Progenitor cell of endocrine pancreas (in vitro differentiated cells): Measurements from ENCODE around the gene POU2F3. TPM values are rescaled to one million over a fixed set of nuclear protein-coding genes. Genes with fewer than 3 reads are reported as not detected.

Source experiments
- DNase-seq: peaks from one replicate; pipeline ENCODE4 v3.0.0; 2021; ENCODE audit warnings: low spot score; ENCODE audit not compliant: unreplicated experiment
- H3K27ac Mint-ChIP-seq: 2 replicates; pipeline ENCODE4 v1.8.0; 2021; ENCODE audit warnings: mild to moderate bottlenecking, moderate library complexity, mixed read lengths
- H3K27me3 Mint-ChIP-seq: 2 replicates; pipeline ENCODE4 v1.8.0; 2021; ENCODE audit warnings: mixed read lengths
- H3K36me3 Mint-ChIP-seq: 2 replicates; pipeline ENCODE4 v1.8.0; 2022; ENCODE audit warnings: mixed read lengths; ENCODE audit not compliant: insufficient read depth
- H3K4me1 Mint-ChIP-seq: 2 replicates; pipeline ENCODE4 v1.8.0; 2021; ENCODE audit warnings: low read depth, mixed read lengths
- H3K4me3 Mint-ChIP-seq: 2 replicates; pipeline ENCODE4 v1.8.0; 2021; ENCODE audit warnings: low read depth, mild to moderate bottlenecking, moderate library complexity, mixed read lengths
- H3K9me3 Mint-ChIP-seq: 2 replicates; pipeline ENCODE4 v1.8.0; 2021; ENCODE audit warnings: low read depth, mixed read lengths
- total RNA-seq: library from RNA; stranded (reverse); gene quantifications from 2 replicates; pipeline ENCODE4 v1.2.1, GENCODE V29; 2021
- TF ChIP-seq, protein P1 (sequence below): fragments of 200-600 bp; sonication (generic); IDR thresholded peaks from one replicate; pipeline ENCODE4 v1.5.0; 2021; ENCODE audit warnings: antibody characterized with exemption, mild to moderate bottlenecking; ENCODE audit not compliant: unreplicated experiment

Gene POU2F3
- total RNA-seq, 1 donor from 2014 or later: not detected

DNA sequence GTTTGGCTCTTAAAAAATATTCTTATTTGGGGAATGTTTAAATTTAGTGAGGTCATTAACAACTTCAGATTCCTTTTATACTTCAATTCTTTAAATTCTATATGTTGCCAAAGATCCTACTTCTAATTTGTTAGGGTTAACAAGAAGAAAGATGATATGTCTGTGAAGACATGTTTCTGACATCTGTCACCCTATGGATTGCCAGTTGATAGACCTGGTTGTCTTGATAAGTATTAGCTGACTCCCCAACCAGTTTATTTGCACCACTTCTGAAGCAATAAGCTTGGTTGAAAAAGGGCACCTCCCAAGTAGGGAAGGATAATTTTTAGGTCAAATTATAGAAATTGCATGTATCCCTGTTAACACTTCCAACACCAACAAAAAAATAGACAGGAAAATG is 125.6 kb downstream of the POU2F3 start:
- Mint-ChIP-seq H3K27ac (no peak overlapping the region), H3K4me1 (no peaks in the 10 kb centered on the region), H3K9me3 (no peaks in the 10 kb centered on the region), H3K36me3 (no peaks in the 10 kb centered on the region), H3K4me3 (no peak overlapping the region), H3K27me3 (no peaks in the 10 kb centered on the region)
- TF ChIP-seq, protein P1, sequence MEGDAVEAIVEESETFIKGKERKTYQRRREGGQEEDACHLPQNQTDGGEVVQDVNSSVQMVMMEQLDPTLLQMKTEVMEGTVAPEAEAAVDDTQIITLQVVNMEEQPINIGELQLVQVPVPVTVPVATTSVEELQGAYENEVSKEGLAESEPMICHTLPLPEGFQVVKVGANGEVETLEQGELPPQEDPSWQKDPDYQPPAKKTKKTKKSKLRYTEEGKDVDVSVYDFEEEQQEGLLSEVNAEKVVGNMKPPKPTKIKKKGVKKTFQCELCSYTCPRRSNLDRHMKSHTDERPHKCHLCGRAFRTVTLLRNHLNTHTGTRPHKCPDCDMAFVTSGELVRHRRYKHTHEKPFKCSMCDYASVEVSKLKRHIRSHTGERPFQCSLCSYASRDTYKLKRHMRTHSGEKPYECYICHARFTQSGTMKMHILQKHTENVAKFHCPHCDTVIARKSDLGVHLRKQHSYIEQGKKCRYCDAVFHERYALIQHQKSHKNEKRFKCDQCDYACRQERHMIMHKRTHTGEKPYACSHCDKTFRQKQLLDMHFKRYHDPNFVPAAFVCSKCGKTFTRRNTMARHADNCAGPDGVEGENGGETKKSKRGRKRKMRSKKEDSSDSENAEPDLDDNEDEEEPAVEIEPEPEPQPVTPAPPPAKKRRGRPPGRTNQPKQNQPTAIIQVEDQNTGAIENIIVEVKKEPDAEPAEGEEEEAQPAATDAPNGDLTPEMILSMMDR: no peak
- no peak for DNase-seq

Other genes with a start within 250 kb of the POU2F3 start
- 0.33 TPM in 1 of 2 replicates, not detected in the other for gene TRIM29, start 102.0 kb upstream of the POU2F3 start, total RNA-seq
- gene OAF, start 29.1 kb upstream of the POU2F3 start, total RNA-seq: 6.5 and 6.6 TPM in 2 replicates
- 8.9 and 9.3 TPM in 2 replicates for gene TLCD5, start 85.2 kb downstream of the POU2F3 start, total RNA-seq
- 64.9 and 66.2 TPM in 2 replicates for gene ARHGEF12, start 96.3 kb downstream of the POU2F3 start, total RNA-seq